HepG2 (cell line): ENCODE data around the gene SERINC2. TPM values are rescaled to one million over a fixed set of nuclear protein-coding genes. Genes with fewer than 3 reads are reported as not detected.

Experiments
- AKAP8 ChIP-seq: sonication (generic); formaldehyde crosslinking; IDR thresholded peaks from 2 replicates; pipeline ENCODE4 v1.5.1; 2020; ENCODE audit warnings: mild to moderate bottlenecking, missing genetic modification reagents
- CBX2 ChIP-seq, 2 experiments: fragments of 200-600 bp in 1 of 2; sonication (generic); formaldehyde crosslinking in 1 of 2; IDR thresholded peaks; 2 replicates each; pipeline versions ENCODE4 v1.7.0 to v1.8.1; 2018 to 2022; ENCODE audit warnings: low read depth in 2 of 2, low read length in 1 of 2, mild to moderate bottlenecking in 1 of 2, missing genetic modification reagents in 1 of 2
- DRAP1 ChIP-seq: IDR thresholded peaks from 2 replicates; pipeline ENCODE4 v1.6.1; 2016; ENCODE audit warnings: missing genetic modification reagents, missing compliant biosample characterization
- GABPA ChIP-seq, 2 experiments: IDR thresholded peaks; 2 replicates each; pipeline ENCODE4 v1.6.1; 2011 to 2016; ENCODE audit warnings: low read depth in 2 of 2, low read length in 1 of 2, missing biosample characterization in 1 of 2, missing genetic modification characterization in 1 of 2
- HDAC2 ChIP-seq: sonication (generic); formaldehyde crosslinking; IDR thresholded peaks from 2 replicates; pipeline ENCODE4 v1.4.0; 2020; ENCODE audit warnings: missing genetic modification reagents
- HOXA3 ChIP-seq: sonication (generic); formaldehyde crosslinking; IDR thresholded peaks from 2 replicates; pipeline ENCODE4 v1.5.0; 2020; ENCODE audit warnings: missing genetic modification reagents
- KLF9 ChIP-seq: IDR thresholded peaks from 2 replicates; pipeline ENCODE4 v1.6.1; 2016; ENCODE audit warnings: low read depth
- MAX ChIP-seq: IDR thresholded peaks from 2 replicates; pipeline ENCODE4 v1.6.1; 2012; ENCODE audit warnings: inconsistent platforms
- NR2F6 ChIP-seq, 2 experiments: IDR thresholded peaks; 2 replicates each; pipeline ENCODE4 v1.6.1; 2016; ENCODE audit warnings: antibody characterized with exemption in 1 of 2, mild to moderate bottlenecking in 1 of 2
- NR3C1 ChIP-seq: sonication (generic); formaldehyde crosslinking; IDR thresholded peaks from 2 replicates; pipeline ENCODE4 v1.4.0; 2020; ENCODE audit warnings: missing genetic modification reagents
- SMAD1 ChIP-seq: sonication (generic); formaldehyde crosslinking; IDR thresholded peaks from 2 replicates; pipeline ENCODE4 v1.4.0; 2020; ENCODE audit warnings: missing genetic modification reagents, low read depth, mild to moderate bottlenecking, borderline replicate concordance
- TP53 ChIP-seq: sonication (generic); formaldehyde crosslinking; conservative IDR thresholded peaks from 2 replicates; pipeline ENCODE4 v1.4.0; 2020; ENCODE audit warnings: missing genetic modification reagents
- ZBTB38 ChIP-seq: sonication (generic); formaldehyde crosslinking; IDR thresholded peaks from 2 replicates; pipeline ENCODE4 v1.5.1; 2020; ENCODE audit warnings: mild to moderate bottlenecking, missing genetic modification reagents
- ZNF275 ChIP-seq: sonication (generic); formaldehyde crosslinking; IDR thresholded peaks from 2 replicates; pipeline ENCODE4 v1.8.0; 2022; ENCODE audit warnings: missing genetic modification reagents, mild to moderate bottlenecking, inconsistent platforms, borderline replicate concordance
- ZNF276 ChIP-seq: sonication (generic); formaldehyde crosslinking; IDR thresholded peaks from 2 replicates; pipeline ENCODE4 v1.4.0; 2020; ENCODE audit warnings: mild to moderate bottlenecking, low read depth, missing genetic modification reagents
- ZNF687 ChIP-seq: sonication (generic); formaldehyde crosslinking; IDR thresholded peaks from 2 replicates; pipeline ENCODE4 v1.5.1; 2020; ENCODE audit warnings: mild to moderate bottlenecking, missing genetic modification reagents, moderate library complexity
- ZNF691 ChIP-seq: sonication (generic); formaldehyde crosslinking; IDR thresholded peaks from 2 replicates; pipeline ENCODE4 v1.4.0; 2020; ENCODE audit warnings: missing genetic modification reagents, low read depth, mild to moderate bottlenecking, borderline replicate concordance
- polyA plus RNA-seq, 8 experiments: library from polyadenylated mRNA; depleted of rRNA in 3 of 8; stranded (reverse) in 7 of 8; unstranded in 1 of 8; fragments of >200 nt; fragmentation: Illumina TruSeq in 4 of 8; extraction: Trizol in 4 of 8; gene quantifications; 2 replicates each; pipeline versions ENCODE4 v1.2.1 to v1.2.3, GENCODE V29; 2011 to 2016; ENCODE audit warnings: low read depth in 4 of 8, missing spikeins in 1 of 8, mixed read lengths in 1 of 8; ENCODE audit not compliant: insufficient read depth in 1 of 8
- total RNA-seq, 5 experiments: library from RNA; depleted of rRNA; stranded (reverse); fragments of >200 nt; fragmentation: Illumina TruSeq; extraction: Trizol; gene quantifications; 2 replicates each; pipeline ENCODE4 v1.2.3, GENCODE V29; 2016; ENCODE audit warnings: low read depth in 1 of 5

SERINC2 gene
- total and polyA plus RNA-seq, 2 of the 13 experiments (the other 11 are each of a cell fraction or from before 2014, with no cell fraction given), result 4.8 to 126 TPM

GRCh38 chr1:31437433-31438037 lies 24.5 kb downstream of the SERINC2 start (continued):
- TF ChIP-seq ZBTB38 (CRISPR knock-in tag), result peak; percentile 45; the same call in 1 of the 2 replicates
- TF ChIP-seq SMAD1 (CRISPR knock-in tag), result no peak
- TF ChIP-seq ZNF276 (CRISPR knock-in tag), result no peak
- no peak; the same call in 1 of the 2 replicates for TF ChIP-seq TP53 (CRISPR knock-in tag)
- no peak for TF ChIP-seq DRAP1
- TF ChIP-seq NR3C1 (CRISPR knock-in tag), result no peak
- no peak for TF ChIP-seq NR2F6 (IDR thresholded peaks at IDR 0.05)
- 0 out of 2 replicates have a peak, but pooled peaks have one; percentile 47 for TF ChIP-seq NR2F6 (CRISPR knock-in tag; IDR thresholded peaks at IDR 0.05)
- peak; percentile 48; the same call in 1 of the 2 replicates for TF ChIP-seq HOXA3 (CRISPR knock-in tag)
- no peak for TF ChIP-seq KLF9
- TF ChIP-seq ZNF275, result no peak
- 0 out of 2 replicates have a peak, but pooled peaks have one; percentile 23 for TF ChIP-seq AKAP8 (CRISPR knock-in tag)
- TF ChIP-seq HDAC2 (CRISPR knock-in tag), result no peak; the same call in 1 of the 2 replicates
- TF ChIP-seq ZNF687 (CRISPR knock-in tag), result peak; percentile 17
- TF ChIP-seq MAX, result 0 out of 2 replicates have a peak, but pooled peaks have one; percentile 25
- 0 out of 2 replicates have a peak, but pooled peaks have one; percentile 52 for TF ChIP-seq ZNF691 (CRISPR knock-in tag)
- no peak for TF ChIP-seq CBX2 (IDR thresholded peaks at IDR 0.05; ENCODE audit: low read depth, low read length)
- TF ChIP-seq CBX2 (CRISPR knock-in tag; IDR thresholded peaks at IDR 0.05; ENCODE audit: low read depth), result 0 out of 2 replicates have a peak, but pooled peaks have one; percentile 11
- no peak for TF ChIP-seq GABPA (IDR thresholded peaks at IDR 0.05; ENCODE audit: low read depth, low read length)
- TF ChIP-seq GABPA (CRISPR knock-in tag; IDR thresholded peaks at IDR 0.05; ENCODE audit: low read depth), result no peak
